Spleen (tissue), 11 donors: Measurements from ENCODE around the gene MAD2L2. TPM values are rescaled to one million over a fixed set of nuclear protein-coding genes. Genes with fewer than 3 reads are reported as not detected.

Source experiments
- DNase-seq: peaks from one replicate; pipeline ENCODE4 v3.0.0-alpha.2; 2020
- H3K27ac ChIP-seq, 8 donors: fragments of 200-600 bp; sonication (generic) in 7 of 8; 1 replicate in 4 of 8; 2 replicates in 4 of 8; pipeline versions ENCODE4 v1.5.0 to v1.8.0; 2016 to 2021; ENCODE audit warnings: inconsistent platforms in 4 of 8, mild to moderate bottlenecking in 4 of 8, moderate library complexity in 1 of 8
- H3K27me3 ChIP-seq, 7 donors: fragments of 200-600 bp; sonication (generic) in 6 of 7; replicated peaks in 1 of 7; 1 replicate in 4 of 7; 2 replicates in 3 of 7; pipeline versions ENCODE4 v1.5.0 to v1.8.0; 2016 to 2021; ENCODE audit warnings: inconsistent platforms in 3 of 7, mild to moderate bottlenecking in 1 of 7
- H3K36me3 ChIP-seq, 6 donors: fragments of 200-600 bp; sonication (generic) in 5 of 6; 1 replicate in 4 of 6; 2 replicates in 2 of 6; pipeline versions ENCODE4 v1.5.0 to v1.8.0; 2016 to 2021; ENCODE audit warnings: inconsistent platforms in 2 of 6
- H3K4me1 ChIP-seq, 6 donors: fragments of 200-600 bp; sonication (generic) in 5 of 6; 1 replicate in 3 of 6; 2 replicates in 3 of 6; pipeline versions ENCODE4 v1.5.0 to v1.8.0; 2016 to 2021; ENCODE audit warnings: inconsistent platforms in 3 of 6
- H3K4me3 ChIP-seq, 8 donors: fragments of 200-600 bp; sonication (generic) in 7 of 8; 1 replicate in 4 of 8; 2 replicates in 4 of 8; pipeline versions ENCODE4 v1.5.0 to v1.8.0; 2016 to 2021; ENCODE audit warnings: inconsistent platforms in 4 of 8, mild to moderate bottlenecking in 4 of 8, moderate library complexity in 2 of 8
- H3K9me3 ChIP-seq, 8 donors: fragments of 200-600 bp; sonication (generic) in 7 of 8; 1 replicate in 4 of 8; 2 replicates in 4 of 8; pipeline versions ENCODE4 v1.5.0 to v1.8.0; 2016 to 2021; ENCODE audit warnings: inconsistent platforms in 4 of 8
- POLR2A ChIP-seq, 3 donors: fragments of 450-650 bp; IDR thresholded peaks; one replicate each; pipeline ENCODE4 v1.5.1; 2017; ENCODE audit warnings: antibody characterized with exemption in 3 of 3, mild to moderate bottlenecking in 1 of 3
- POLR2AphosphoS5 ChIP-seq, 3 donors: sonication (generic); formaldehyde crosslinking; IDR thresholded peaks; one replicate each; pipeline ENCODE4 v1.5.1; 2017; ENCODE audit warnings: antibody characterized with exemption in 3 of 3
- WGBS, 5 donors: extraction: QIAGEN DNeasy Blood & Tissue Kit in 3 of 5; methylation state at CpG; one replicate each; pipeline versions ENCODE4 v1.1.5 to v1.1.7; 2013 to 2018; 5-methylcytosine and 5-hydroxymethylcytosine counted together
- intact Hi-C: fragments of 100-400 bp; cut with DNase I; formaldehyde crosslinking; loops from one replicate; pipeline ENCODE4 v1.15.0; 2023; ENCODE audit warnings: low total_unique reads
- polyA plus RNA-seq, 3 donors: library from polyadenylated mRNA; stranded (reverse); fragments of 200-250 nt; gene quantifications; one replicate each; pipeline ENCODE4 v1.2.1, GENCODE V29; 2013
- total RNA-seq, 7 donors: library from RNA; depleted of rRNA in 3 of 7; stranded (reverse); fragments of >200 nt in 3 of 7; fragmentation: NEBNext Ultra II Directional in 4 of 7; extraction: Animal tissue kit (Norgen Biotek cat#: 25700) in 4 of 7; gene quantifications; one replicate each; pipeline versions ENCODE4 v1.1.0 to v1.2.1, GENCODE V29; 2016 to 2021
- TF ChIP-seq, protein P1 (sequence below), 11 experiments: fragments of 200-600 bp in 7 of 11; fragments of 450-650 bp in 4 of 11; sonication (generic) in 4 of 11; IDR thresholded peaks in 8 of 11; conservative IDR thresholded peaks in 3 of 11; 1 replicate in 7 of 11; 2 replicates in 4 of 11; pipeline versions ENCODE4 v1.4.0 to v1.8.0; 2016 to 2021; ENCODE audit warnings: antibody characterized with exemption in 11 of 11, inconsistent platforms in 4 of 11, mild to moderate bottlenecking in 1 of 11
- donor health status: healthy with polysubstance abuse.
- donor health status: DM: no; HTN: no; CAD: no; lungs with moderate emphysema.
- donor health status: DM: no; HTN: no; CAD: no.
- donor health status: Bipolar disorder and iron deficiency.
- donor health status: healthy.
- donor health status: DM: no; HTN: no; CAD: no.
- donor health status: DM: yes; HTN: yes; CAD: no.

MAD2L2 gene
- total and polyA plus RNA-seq, 10 donors, result 22.7 to 42.1 (median 32.2) TPM

- Histone ChIP-seq H3K36me3 (peaks cover 0 to 83% (median 56%) of the 10 kb centered on the region in 6 donors), H3K4me3 (no peak overlapping the region), H3K4me1 (peaks cover 0 to 37% (median 15%) of the 10 kb centered on the region in 6 donors), H3K27me3 (no peaks in the 10 kb centered on the region), H3K27ac (no peak overlapping the region), H3K9me3 (no peaks in the 10 kb centered on the region)
- DNase-seq, result no peak
- intact Hi-C loops, result no loop called here
- TF ChIP-seq, protein P1, sequence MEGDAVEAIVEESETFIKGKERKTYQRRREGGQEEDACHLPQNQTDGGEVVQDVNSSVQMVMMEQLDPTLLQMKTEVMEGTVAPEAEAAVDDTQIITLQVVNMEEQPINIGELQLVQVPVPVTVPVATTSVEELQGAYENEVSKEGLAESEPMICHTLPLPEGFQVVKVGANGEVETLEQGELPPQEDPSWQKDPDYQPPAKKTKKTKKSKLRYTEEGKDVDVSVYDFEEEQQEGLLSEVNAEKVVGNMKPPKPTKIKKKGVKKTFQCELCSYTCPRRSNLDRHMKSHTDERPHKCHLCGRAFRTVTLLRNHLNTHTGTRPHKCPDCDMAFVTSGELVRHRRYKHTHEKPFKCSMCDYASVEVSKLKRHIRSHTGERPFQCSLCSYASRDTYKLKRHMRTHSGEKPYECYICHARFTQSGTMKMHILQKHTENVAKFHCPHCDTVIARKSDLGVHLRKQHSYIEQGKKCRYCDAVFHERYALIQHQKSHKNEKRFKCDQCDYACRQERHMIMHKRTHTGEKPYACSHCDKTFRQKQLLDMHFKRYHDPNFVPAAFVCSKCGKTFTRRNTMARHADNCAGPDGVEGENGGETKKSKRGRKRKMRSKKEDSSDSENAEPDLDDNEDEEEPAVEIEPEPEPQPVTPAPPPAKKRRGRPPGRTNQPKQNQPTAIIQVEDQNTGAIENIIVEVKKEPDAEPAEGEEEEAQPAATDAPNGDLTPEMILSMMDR (IDR thresholded peaks at IDR 0.05 in 8 of 11, conservative IDR thresholded peaks at IDR 0.05 in 3 of 11), result no peak
- TF ChIP-seq POLR2A (IDR thresholded peaks at IDR 0.05) (no peak), POLR2AphosphoS5 (IDR thresholded peaks at IDR 0.05) (peak in 1 of 3 donors; percentile 28)
- 95 to 98% (median 96%) methylated on average over 7 to 14 of the region's 14 CpGs for WGBS, 5 donors
Measured at GRCh38 chr1:11674488-11674887, 6.5 kb downstream of the MAD2L2 start.

DNA sequence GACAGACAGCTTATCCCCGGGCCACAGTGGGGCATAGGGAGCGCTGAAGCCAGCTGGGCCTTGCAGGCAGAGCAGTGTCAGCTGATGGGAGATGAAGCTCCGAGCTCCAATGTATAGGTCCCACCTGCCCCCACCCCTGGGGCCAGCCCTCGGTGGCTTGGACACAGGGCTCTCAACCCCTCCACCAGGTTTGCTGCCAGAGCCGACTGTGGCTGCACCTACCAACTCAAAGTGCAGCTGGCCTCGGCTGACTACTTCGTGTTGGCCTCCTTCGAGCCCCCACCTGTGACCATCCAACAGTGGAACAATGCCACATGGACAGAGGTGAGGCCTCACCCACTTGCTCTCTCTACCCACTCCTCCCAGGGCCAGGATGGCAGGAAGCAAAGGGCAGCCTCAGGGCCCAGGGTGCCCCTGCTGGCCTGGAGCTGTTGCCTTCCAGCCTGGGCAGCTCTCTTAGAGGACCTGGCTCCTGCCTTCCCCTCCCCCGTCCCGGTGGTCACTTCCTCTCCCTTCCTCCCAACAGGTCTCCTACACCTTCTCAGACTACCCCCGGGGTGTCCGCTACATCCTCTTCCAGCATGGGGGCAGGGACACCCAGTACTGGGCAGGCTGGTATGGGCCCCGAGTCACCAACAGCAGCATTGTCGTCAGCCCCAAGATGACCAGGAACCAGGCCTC, 7.7 kb downstream of the MAD2L2 start:
- no peak for DNase-seq
- Histone ChIP-seq H3K36me3 (peaks cover 0 to 96% (median 61%) of the 10 kb centered on the region in 6 donors), H3K27ac (no peak overlapping the region), H3K27me3 (no peaks in the 10 kb centered on the region), H3K4me1 (peaks cover 0 to 24% (median 8%) of the 10 kb centered on the region in 6 donors), H3K4me3 (no peak overlapping the region), H3K9me3 (no peaks in the 10 kb centered on the region)
- 91 to 97% (median 94%) methylated on average over 8 to 14 of the region's 14 CpGs for WGBS, 5 donors
- TF ChIP-seq POLR2A (IDR thresholded peaks at IDR 0.05) (no peak), POLR2AphosphoS5 (IDR thresholded peaks at IDR 0.05) (peak in 1 of 3 donors; percentile 52)
- intact Hi-C loops, result no loop called here

DNA sequence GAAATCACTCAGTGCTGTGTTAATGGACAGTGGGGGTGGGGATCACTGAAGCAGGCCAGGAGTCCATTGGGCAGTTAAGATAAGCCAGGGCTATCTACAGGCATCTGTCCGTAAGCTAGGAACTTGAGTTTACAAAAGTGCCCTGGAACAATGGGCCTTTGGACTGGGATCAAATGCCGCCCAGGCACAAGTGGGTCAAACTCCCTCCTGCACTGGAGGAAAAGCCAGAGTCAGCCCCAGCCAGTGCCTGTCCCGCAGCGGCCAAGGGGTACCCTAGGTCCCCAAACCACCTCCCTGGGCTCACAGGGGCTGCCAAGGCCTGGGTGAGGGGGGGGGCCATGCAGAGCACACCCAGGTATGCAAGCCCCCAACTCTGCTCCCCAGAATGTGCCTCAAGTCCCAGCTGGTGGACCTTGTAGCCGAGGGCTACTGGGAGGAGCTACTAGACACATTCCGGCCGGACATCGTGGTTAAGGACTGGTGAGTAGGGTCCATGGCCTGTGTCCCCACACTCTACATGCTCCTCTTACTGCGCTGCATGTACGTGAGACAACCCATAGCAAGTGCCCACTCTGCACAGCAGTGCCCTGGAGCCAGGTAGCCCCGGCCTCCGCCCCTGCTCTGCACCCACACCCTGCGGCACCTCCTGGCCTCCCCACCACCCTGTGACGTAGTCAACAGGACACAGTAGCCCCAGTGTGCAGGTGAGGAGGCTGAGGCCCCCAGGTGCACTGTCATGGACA, 9.2 kb downstream of the MAD2L2 start:
- intact Hi-C loops, result no loop called here
- H3K27me3 ChIP-seq, result no peaks in the 10 kb centered on the region
- peaks cover 0 to 28% (median 13%) of the 10 kb centered on the region in 6 donors for H3K4me1 ChIP-seq
- peak overlapping the region in 1 of 8 donors; percentile 48 for H3K27ac ChIP-seq
- H3K4me3 ChIP-seq, result no peak overlapping the region
- no peak for DNase-seq
- H3K36me3 ChIP-seq, result peaks cover 0 to 95% (median 56%) of the 10 kb centered on the region in 6 donors
- TF ChIP-seq, protein P1 (IDR thresholded peaks at IDR 0.05 in 8 of 11, conservative IDR thresholded peaks at IDR 0.05 in 3 of 11), result no peak
- peak in 1 of 3 donors; percentile 38 for TF ChIP-seq POLR2AphosphoS5 (IDR thresholded peaks at IDR 0.05)
- H3K9me3 ChIP-seq, result no peaks in the 10 kb centered on the region
- 91 to 97% (median 92%) methylated on average over 8 to 14 of the region's 14 CpGs for WGBS, 5 donors

- peaks cover 0 to 33% (median 13%) of the 10 kb centered on the region in 6 donors for H3K4me1 ChIP-seq
- H3K4me3 ChIP-seq, result no peak overlapping the region
- H3K9me3 ChIP-seq, result no peaks in the 10 kb centered on the region
- DNase-seq, result no peak
- peaks cover 0 to 89% (median 52%) of the 10 kb centered on the region in 6 donors for H3K36me3 ChIP-seq
- H3K27me3 ChIP-seq, result no peaks in the 10 kb centered on the region
- intact Hi-C loops, result no loop called here
- 70 to 83% (median 81%) methylated on average over 6 of the region's 6 CpGs for WGBS, 5 donors
- peak overlapping the region in 2 of 8 donors; percentile 21 to 48 for H3K27ac ChIP-seq
- TF ChIP-seq, protein P1 (IDR thresholded peaks at IDR 0.05 in 8 of 11, conservative IDR thresholded peaks at IDR 0.05 in 3 of 11), result no peak
- TF ChIP-seq POLR2A (IDR thresholded peaks at IDR 0.05) (no peak), POLR2AphosphoS5 (IDR thresholded peaks at IDR 0.05) (no peak)
Measured at GRCh38 chr1:11671205-11671543, 9.8 kb downstream of the MAD2L2 start.
